ENCODE results near the gene PPIG.

PPIG gene

DNA sequence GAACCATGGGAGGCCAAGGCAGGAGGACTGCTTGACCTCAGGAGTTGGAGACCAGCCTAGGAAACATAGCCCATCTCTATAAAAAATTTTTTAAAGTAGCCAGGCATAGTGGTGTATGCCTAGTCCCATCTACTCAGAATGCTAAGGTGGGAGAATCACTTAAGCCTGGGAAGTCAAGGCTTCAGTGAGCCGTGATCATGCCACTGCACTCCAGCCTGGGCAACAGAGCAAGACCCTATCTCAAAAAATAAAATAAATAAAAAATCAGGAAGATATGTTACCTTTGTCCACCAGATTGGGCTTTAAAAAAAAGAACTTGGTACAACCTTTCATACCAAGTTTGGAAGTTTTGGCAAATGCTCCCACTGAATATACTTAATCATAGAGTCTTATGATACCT lies 74.7 kb downstream of the PPIG start:
- ChIA-PET POLR2A (no interaction called here), CTCF (no interaction called here)

GRCh38 chr2:169659320-169659719 lies 75.2 kb downstream of the PPIG start:
- POLR2A ChIA-PET, result no interaction called here
- no peak for DNase-seq (ENCODE audit: extremely low spot score)
- CTCF ChIA-PET, result no interaction called here
- TF ChIP-seq BHLHE40 (IDR thresholded peaks at IDR 0.05; ENCODE audit: borderline replicate concordance) (no peak), FOXK2 (IDR thresholded peaks at IDR 0.05) (no peak), LEF1 (IDR thresholded peaks at IDR 0.05; ENCODE audit: borderline replicate concordance) (no peak), ARNT (IDR thresholded peaks at IDR 0.05) (no peak), CTBP1 (IDR thresholded peaks at IDR 0.05; ENCODE audit: borderline replicate concordance) (no peak), ELF4 (IDR thresholded peaks at IDR 0.05) (no peak), TARDBP (IDR thresholded peaks at IDR 0.05) (no peak), FOXA1 (IDR thresholded peaks at IDR 0.05) (no peak), HDGF (IDR thresholded peaks at IDR 0.05; ENCODE audit: borderline replicate concordance) (no peak), FOXM1 (IDR thresholded peaks at IDR 0.05; ENCODE audit: borderline replicate concordance) (no peak), SUZ12 (IDR thresholded peaks at IDR 0.05) (no peak), PKNOX1 (IDR thresholded peaks at IDR 0.05) (no peak)

More for the DNA sequence above, 74.7 kb downstream of the PPIG start:
- DNase-seq (ENCODE audit: extremely low spot score), result no peak
- no peak for TF ChIP-seq TARDBP (IDR thresholded peaks at IDR 0.05)
- TF ChIP-seq SUZ12 (IDR thresholded peaks at IDR 0.05), result no peak
- TF ChIP-seq ZNF384 (IDR thresholded peaks at IDR 0.05), result no peak
- TF ChIP-seq HDGF (IDR thresholded peaks at IDR 0.05; ENCODE audit: borderline replicate concordance), result no peak
- TF ChIP-seq LEF1 (IDR thresholded peaks at IDR 0.05; ENCODE audit: borderline replicate concordance), result no peak
- no peak for TF ChIP-seq L3MBTL2 (conservative IDR thresholded peaks at IDR 0.05)
- no peak for TF ChIP-seq BHLHE40 (IDR thresholded peaks at IDR 0.05; ENCODE audit: borderline replicate concordance)
- TF ChIP-seq SP1 (IDR thresholded peaks at IDR 0.05), result no peak
- TF ChIP-seq FOXM1 (IDR thresholded peaks at IDR 0.05; ENCODE audit: borderline replicate concordance), result no peak
- TF ChIP-seq ELF4 (IDR thresholded peaks at IDR 0.05), result no peak
- no peak for TF ChIP-seq CTBP1 (IDR thresholded peaks at IDR 0.05; ENCODE audit: borderline replicate concordance)
- no peak for TF ChIP-seq PKNOX1 (IDR thresholded peaks at IDR 0.05)
- no peak for TF ChIP-seq FOXK2 (IDR thresholded peaks at IDR 0.05)
- no peak for TF ChIP-seq FOXA1 (IDR thresholded peaks at IDR 0.05)
- TF ChIP-seq NFRKB (IDR thresholded peaks at IDR 0.05), result no peak

DNA sequence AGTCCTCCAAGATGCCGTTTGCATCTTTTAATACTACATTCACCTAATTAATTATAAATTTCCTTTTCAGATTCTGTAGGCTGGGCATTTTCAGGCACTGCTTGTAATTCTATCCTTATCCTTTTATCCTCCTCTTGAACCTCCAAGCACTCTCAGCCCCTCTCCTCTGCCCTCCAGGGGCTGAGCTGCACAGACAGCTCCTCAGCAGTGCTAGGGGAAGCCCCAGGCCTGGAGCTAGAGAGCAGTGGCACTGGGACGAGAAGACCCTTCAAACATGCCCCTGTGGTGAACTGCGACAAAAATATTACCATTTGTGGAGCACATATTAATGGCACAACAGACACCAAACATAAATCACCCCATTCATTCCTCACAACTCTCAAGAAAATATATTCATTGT lies 77.1 kb downstream of the PPIG start:
- TF ChIP-seq SP1 (IDR thresholded peaks at IDR 0.05) (no peak), FOXA1 (IDR thresholded peaks at IDR 0.05) (no peak), CTBP1 (IDR thresholded peaks at IDR 0.05; ENCODE audit: borderline replicate concordance) (no peak), ZNF384 (IDR thresholded peaks at IDR 0.05) (no peak), FOXK2 (IDR thresholded peaks at IDR 0.05) (no peak), L3MBTL2 (conservative IDR thresholded peaks at IDR 0.05) (no peak), LEF1 (IDR thresholded peaks at IDR 0.05; ENCODE audit: borderline replicate concordance) (no peak), ELF4 (IDR thresholded peaks at IDR 0.05) (no peak), ARNT (IDR thresholded peaks at IDR 0.05) (no peak), PKNOX1 (IDR thresholded peaks at IDR 0.05) (no peak), HDGF (IDR thresholded peaks at IDR 0.05; ENCODE audit: borderline replicate concordance) (no peak), BHLHE40 (IDR thresholded peaks at IDR 0.05; ENCODE audit: borderline replicate concordance) (no peak), NFRKB (IDR thresholded peaks at IDR 0.05) (no peak)
- ChIA-PET CTCF (no interaction called here), POLR2A (no interaction called here)
- no peak for DNase-seq (ENCODE audit: extremely low spot score)

GRCh38 chr2:169662744-169663143 lies 78.6 kb downstream of the PPIG start:
- ChIA-PET POLR2A (no interaction called here), CTCF (no interaction called here)
- DNase-seq (ENCODE audit: extremely low spot score), result no peak
- TF ChIP-seq ARNT (IDR thresholded peaks at IDR 0.05) (no peak), LEF1 (IDR thresholded peaks at IDR 0.05; ENCODE audit: borderline replicate concordance) (no peak), PKNOX1 (IDR thresholded peaks at IDR 0.05) (no peak), FOXA1 (IDR thresholded peaks at IDR 0.05) (no peak), ELF4 (IDR thresholded peaks at IDR 0.05) (no peak), HDGF (IDR thresholded peaks at IDR 0.05; ENCODE audit: borderline replicate concordance) (no peak), ZNF384 (IDR thresholded peaks at IDR 0.05) (no peak), FOXM1 (IDR thresholded peaks at IDR 0.05; ENCODE audit: borderline replicate concordance) (no peak), BHLHE40 (IDR thresholded peaks at IDR 0.05; ENCODE audit: borderline replicate concordance) (no peak), TARDBP (IDR thresholded peaks at IDR 0.05) (no peak), NFRKB (IDR thresholded peaks at IDR 0.05) (no peak), CTBP1 (IDR thresholded peaks at IDR 0.05; ENCODE audit: borderline replicate concordance) (no peak), L3MBTL2 (conservative IDR thresholded peaks at IDR 0.05) (no peak), SP1 (IDR thresholded peaks at IDR 0.05) (no peak), FOXK2 (IDR thresholded peaks at IDR 0.05) (no peak), SUZ12 (IDR thresholded peaks at IDR 0.05) (no peak)

DNA sequence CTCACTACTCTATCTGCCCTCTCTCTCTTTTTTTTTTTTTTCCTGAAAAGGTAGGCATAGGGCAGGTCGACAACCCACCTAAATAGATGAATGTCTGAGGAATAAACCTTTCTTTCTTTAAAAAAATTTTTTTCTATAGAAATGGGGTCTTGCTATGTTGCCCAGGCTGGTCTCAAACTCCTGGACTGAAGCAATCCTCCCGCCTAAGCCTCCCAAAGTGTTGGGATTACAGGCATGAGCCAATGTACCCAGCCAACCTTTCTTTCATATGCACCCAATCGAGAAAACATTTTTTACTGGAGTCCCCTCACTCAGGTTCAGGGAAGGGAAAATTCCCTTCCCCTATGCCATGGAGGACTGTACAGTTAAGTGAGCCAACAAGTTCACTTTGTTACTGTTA lies 79.1 kb downstream of the PPIG start:
- no peak for TF ChIP-seq HDGF (IDR thresholded peaks at IDR 0.05; ENCODE audit: borderline replicate concordance)
- TF ChIP-seq TARDBP (IDR thresholded peaks at IDR 0.05), result no peak
- no peak for TF ChIP-seq LEF1 (IDR thresholded peaks at IDR 0.05; ENCODE audit: borderline replicate concordance)
- no peak for TF ChIP-seq SUZ12 (IDR thresholded peaks at IDR 0.05)
- TF ChIP-seq ZNF384 (IDR thresholded peaks at IDR 0.05), result no peak
- TF ChIP-seq FOXK2 (IDR thresholded peaks at IDR 0.05), result no peak
- no peak for TF ChIP-seq ARNT (IDR thresholded peaks at IDR 0.05)
- TF ChIP-seq CTBP1 (IDR thresholded peaks at IDR 0.05; ENCODE audit: borderline replicate concordance), result no peak
- no peak for TF ChIP-seq NFRKB (IDR thresholded peaks at IDR 0.05)
- no peak for TF ChIP-seq BHLHE40 (IDR thresholded peaks at IDR 0.05; ENCODE audit: borderline replicate concordance)
- no peak for TF ChIP-seq L3MBTL2 (conservative IDR thresholded peaks at IDR 0.05)
- no peak for TF ChIP-seq PKNOX1 (IDR thresholded peaks at IDR 0.05)
- DNase-seq (ENCODE audit: extremely low spot score), result no peak
- POLR2A ChIA-PET, result no interaction called here
- CTCF ChIA-PET, result no interaction called here
